Lower leg skin (tissue), 4 donors: Measurements from ENCODE around the gene AMOTL1. TPM values are rescaled to one million over a fixed set of nuclear protein-coding genes. Genes with fewer than 3 reads are reported as not detected.
"Not testable (repeated sequence)": the region's sequence is repeated elsewhere in the genome, so short reads cannot be mapped to it uniquely, and the experiment has no call there.

Experiments
- DNase-seq, 2 donors: peaks; one replicate each; pipeline ENCODE4 v3.0.0-alpha.2; 2019; ENCODE audit warnings: low spot score in 2 of 2
- H3K4me3 ChIP-seq: fragments of 200-600 bp; sonication (generic); 2 replicates; pipeline ENCODE4 v1.5.1; 2017; ENCODE audit warnings: mild to moderate bottlenecking, low read depth; ENCODE audit not compliant: poor library complexity, severe bottlenecking
- POLR2A ChIP-seq, 2 donors: fragments of 450-650 bp; IDR thresholded peaks; one replicate each; pipeline ENCODE4 v1.6.1; 2016 to 2017; ENCODE audit warnings: antibody characterized with exemption in 2 of 2, mild to moderate bottlenecking in 1 of 2, moderate library complexity in 1 of 2
- WGBS, 2 donors: methylation state at CpG; one replicate each; pipeline ENCODE4 v1.1.5; 2018; 5-methylcytosine and 5-hydroxymethylcytosine counted together
- intact Hi-C: fragments of 100-400 bp; cut with DNase I; formaldehyde crosslinking; loops from one replicate; pipeline ENCODE4 v1.15.0; 2023; ENCODE audit warnings: low total_unique reads
- total RNA-seq, 4 donors: library from RNA; depleted of rRNA; stranded (reverse); fragments of >200 nt; gene quantifications; one replicate each; pipeline ENCODE4 v1.1.0, GENCODE V29; 2016
- TF ChIP-seq, protein P1 (sequence below), 3 donors: fragments of 450-650 bp; IDR thresholded peaks; one replicate each; pipeline ENCODE4 v1.5.1; 2016; ENCODE audit warnings: antibody characterized with exemption in 3 of 3, mild to moderate bottlenecking in 3 of 3, moderate library complexity in 2 of 3

Gene AMOTL1
- total RNA-seq, 4 donors from 2014 or later = 45.3 to 72.0 (median 64.8) TPM

DNA sequence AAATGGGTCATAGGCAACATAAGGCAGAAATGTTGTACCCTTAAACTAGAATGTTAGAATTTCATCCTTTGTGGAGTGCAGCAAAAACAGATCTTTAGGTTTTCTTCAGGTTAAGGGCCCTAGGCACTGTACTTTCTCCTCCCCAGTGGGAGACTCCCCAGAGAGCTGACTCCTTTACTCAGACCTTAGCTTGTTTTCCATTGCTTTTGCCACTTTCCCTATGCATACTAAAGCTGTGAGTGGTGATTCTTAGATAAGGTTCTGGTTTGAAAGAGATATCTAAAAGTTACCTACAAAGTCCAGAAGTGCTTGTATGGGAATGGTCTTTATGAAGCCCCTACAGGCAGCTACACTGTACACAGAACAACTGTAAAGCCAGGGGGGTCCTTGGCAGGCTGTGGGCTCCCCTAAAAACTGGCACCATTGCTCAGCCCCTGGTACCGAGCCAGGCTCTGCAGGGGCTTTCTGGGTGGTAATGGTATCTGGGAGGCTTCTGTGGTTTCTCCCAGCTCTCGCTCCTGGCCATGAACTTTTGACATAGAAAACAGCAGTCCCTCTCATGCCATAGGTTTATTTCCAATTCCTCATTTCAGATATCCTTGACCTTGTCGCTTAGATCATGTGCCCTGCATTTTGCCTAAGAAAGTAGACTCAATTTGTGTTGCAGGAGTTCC lies 23.2 kb downstream of the AMOTL1 start:
- DNase-seq = no peak
- TF ChIP-seq, protein P1, sequence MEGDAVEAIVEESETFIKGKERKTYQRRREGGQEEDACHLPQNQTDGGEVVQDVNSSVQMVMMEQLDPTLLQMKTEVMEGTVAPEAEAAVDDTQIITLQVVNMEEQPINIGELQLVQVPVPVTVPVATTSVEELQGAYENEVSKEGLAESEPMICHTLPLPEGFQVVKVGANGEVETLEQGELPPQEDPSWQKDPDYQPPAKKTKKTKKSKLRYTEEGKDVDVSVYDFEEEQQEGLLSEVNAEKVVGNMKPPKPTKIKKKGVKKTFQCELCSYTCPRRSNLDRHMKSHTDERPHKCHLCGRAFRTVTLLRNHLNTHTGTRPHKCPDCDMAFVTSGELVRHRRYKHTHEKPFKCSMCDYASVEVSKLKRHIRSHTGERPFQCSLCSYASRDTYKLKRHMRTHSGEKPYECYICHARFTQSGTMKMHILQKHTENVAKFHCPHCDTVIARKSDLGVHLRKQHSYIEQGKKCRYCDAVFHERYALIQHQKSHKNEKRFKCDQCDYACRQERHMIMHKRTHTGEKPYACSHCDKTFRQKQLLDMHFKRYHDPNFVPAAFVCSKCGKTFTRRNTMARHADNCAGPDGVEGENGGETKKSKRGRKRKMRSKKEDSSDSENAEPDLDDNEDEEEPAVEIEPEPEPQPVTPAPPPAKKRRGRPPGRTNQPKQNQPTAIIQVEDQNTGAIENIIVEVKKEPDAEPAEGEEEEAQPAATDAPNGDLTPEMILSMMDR (IDR thresholded peaks at IDR 0.05) = no peak
- no peak for TF ChIP-seq POLR2A (IDR thresholded peaks at IDR 0.05)
- whole genome bisulfite sequencing, 2 donors = 88 to 93% methylated on average over 3 of the region's 3 CpGs
- intact Hi-C loops = no loop called here
- H3K4me3 ChIP-seq = no peak overlapping the region

DNA sequence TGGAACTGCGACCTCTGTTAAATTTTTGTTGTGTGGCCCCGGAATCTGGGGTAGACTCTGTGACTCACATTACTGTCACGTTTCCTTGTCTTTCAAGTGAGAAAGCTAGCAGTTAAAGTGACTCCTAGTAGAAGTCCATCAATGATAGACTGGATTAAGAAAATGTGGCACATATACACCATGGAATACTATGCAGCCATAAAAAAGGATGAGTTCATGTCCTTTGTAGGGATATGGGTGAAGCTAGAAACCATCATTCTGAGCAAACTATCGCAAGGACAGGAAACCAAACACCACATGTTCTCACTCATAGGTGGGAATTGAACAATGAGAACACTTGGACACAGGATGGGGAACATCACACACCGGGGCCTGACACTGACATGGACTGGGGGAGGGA lies 23.8 kb downstream of the AMOTL1 start:
- DNase-seq, H3K4me3 ChIP-seq, intact Hi-C loops: not testable (repeated sequence)
- WGBS, 2 donors = 93 to 96% methylated on average over 5 of the region's 5 CpGs

DNA sequence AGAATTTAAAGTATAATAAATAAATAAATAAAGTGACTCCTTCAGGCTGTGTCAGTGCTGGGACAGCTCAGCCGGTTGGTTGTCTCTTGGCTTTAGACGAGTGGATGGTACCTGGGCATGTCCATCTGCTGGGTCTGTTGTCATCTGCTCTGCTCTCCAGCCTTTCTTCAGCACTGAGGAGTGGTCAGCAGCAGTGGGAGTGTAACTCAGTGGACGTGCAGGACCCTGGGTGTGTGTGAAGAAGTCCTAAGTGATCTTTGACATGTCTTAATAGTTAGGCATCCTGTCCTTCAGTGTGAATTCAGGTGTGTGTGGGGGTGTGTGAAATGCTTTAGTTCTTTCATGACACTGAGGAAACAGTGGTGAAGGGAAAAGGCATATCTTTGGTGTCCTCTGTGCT lies 24.3 kb downstream of the AMOTL1 start:
- H3K4me3 ChIP-seq = no peak overlapping the region
- intact Hi-C loops = no loop called here
- TF ChIP-seq POLR2A (IDR thresholded peaks at IDR 0.05) = no peak
- TF ChIP-seq, protein P1 (IDR thresholded peaks at IDR 0.05) = no peak
- no peak for DNase-seq
- 82 to 93% methylated on average over 3 of the region's 3 CpGs for WGBS, 2 donors

DNA sequence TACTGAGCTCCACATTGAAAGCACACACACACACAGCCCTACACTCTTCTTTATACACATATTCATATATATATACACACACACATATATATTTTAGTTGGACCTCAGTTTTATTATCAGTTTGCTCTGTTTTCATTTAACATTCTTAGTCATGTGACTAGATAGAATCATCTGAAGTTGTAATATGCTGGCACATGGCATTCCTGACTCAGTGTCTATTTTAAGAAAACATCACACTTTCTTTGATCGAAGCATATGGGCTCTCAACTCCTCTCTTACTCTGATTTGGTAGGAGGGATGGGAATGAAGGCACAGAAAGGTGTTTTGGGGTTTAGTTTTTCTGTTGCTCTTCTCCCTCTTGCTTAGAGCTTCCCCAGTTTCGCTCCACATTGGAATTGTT lies 24.8 kb downstream of the AMOTL1 start:
- no peak for DNase-seq
- WGBS, 2 donors = 61 to 63% methylated on average over 2 of the region's 2 CpGs
- H3K4me3 ChIP-seq = no peak overlapping the region
- TF ChIP-seq, protein P1 (IDR thresholded peaks at IDR 0.05) = no peak
- no peak for TF ChIP-seq POLR2A (IDR thresholded peaks at IDR 0.05)
- intact Hi-C loops = no loop called here

DNA sequence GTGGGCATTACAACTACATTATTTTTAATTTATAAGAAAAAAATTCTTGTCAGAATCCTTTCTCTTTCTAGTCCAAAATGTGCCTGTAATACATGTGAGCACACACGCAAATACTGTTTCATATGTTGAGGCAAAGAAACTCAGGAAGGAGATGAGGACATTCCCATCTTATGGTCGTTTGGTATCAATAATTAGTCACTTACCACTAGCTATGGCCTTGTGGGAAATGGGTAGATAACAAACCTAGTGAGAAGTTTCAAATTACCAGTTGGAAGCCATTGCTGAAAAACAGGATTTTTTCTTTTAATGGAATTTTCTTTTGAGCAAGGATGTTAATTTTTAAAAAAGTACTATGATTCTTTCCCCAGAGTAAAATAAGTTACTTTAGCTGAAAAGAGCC lies 25.7 kb downstream of the AMOTL1 start:
- intact Hi-C loops = no loop called here
- TF ChIP-seq, protein P1 (IDR thresholded peaks at IDR 0.05) = no peak
- TF ChIP-seq POLR2A (IDR thresholded peaks at IDR 0.05) = no peak
- no peak for DNase-seq
- no peak overlapping the region for H3K4me3 ChIP-seq
- WGBS, 2 donors = 53 to 58% methylated on average over 2 of the region's 2 CpGs

DNA sequence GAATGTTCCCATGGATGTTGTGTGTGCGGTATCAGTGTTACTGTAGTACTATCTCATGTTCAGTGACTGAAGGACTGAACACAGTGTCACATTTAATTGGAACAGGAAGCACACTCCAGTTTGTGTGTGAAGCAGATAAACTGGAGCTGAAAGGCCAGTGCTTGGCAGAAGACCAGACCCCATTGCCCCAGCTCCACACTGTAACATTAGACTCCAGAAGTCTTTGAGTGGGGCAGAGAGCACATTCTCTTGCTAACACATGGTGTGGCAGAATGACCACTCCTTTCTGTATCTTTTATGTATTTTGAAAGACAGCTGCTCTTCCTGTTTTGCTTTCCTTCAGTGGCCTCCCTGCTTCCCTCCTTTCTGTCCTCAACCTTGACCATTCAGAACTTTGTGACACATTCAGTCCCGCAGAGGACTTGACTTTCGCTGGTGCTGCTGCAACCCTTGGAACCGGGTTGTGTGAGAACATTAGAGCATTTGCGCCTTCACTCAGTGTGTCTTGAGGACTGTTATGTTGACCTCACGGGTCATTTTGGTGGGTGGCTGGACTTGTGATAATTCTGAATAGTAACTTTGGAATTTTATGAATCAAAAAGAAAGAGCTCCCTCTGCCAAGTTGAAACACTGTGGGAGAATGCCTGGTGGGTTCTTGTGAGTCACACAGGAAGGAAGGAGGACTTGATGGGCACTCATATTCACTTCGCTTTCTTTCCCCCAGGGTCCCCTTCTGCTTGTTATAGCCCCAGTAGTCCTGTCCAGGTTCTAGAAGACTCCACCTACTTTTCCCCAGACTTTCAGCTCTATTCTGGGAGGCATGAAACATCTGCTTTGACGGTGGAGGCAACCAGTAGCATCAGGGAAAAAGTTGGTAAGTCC lies 26.4 kb downstream of the AMOTL1 start:
- whole genome bisulfite sequencing, 2 donors = 51 to 56% methylated on average over 8 of the region's 8 CpGs

More for the DNA sequence above, 26.4 kb downstream of the AMOTL1 start:
- DNase-seq = peak in 1 of 2 donors; percentile 50
- intact Hi-C loops = no loop called here
- no peak for TF ChIP-seq POLR2A (IDR thresholded peaks at IDR 0.05)
- TF ChIP-seq, protein P1 (IDR thresholded peaks at IDR 0.05) = no peak
- no peak overlapping the region for H3K4me3 ChIP-seq
